Activated naive CD8-positive, alpha-beta T cell (primary cell): ENCODE measurements around the gene RFX2.
"Not testable (repeated sequence)": the region's sequence is repeated elsewhere in the genome, so short reads cannot be mapped to it uniquely, and the experiment has no call there.

Experiments
- H3K27ac Mint-ChIP-seq: one replicate; pipeline ENCODE4 v1.8.0; 2021; ENCODE audit warnings: mixed read lengths
- H3K27me3 Mint-ChIP-seq: one replicate; pipeline ENCODE4 v1.8.0; 2021; ENCODE audit warnings: mixed read lengths
- H3K36me3 Mint-ChIP-seq: one replicate; pipeline ENCODE4 v1.8.0; 2021; ENCODE audit warnings: mixed read lengths
- H3K4me1 Mint-ChIP-seq: one replicate; pipeline ENCODE4 v1.8.0; 2021; ENCODE audit warnings: low read depth, mixed read lengths
- H3K4me3 Mint-ChIP-seq: one replicate; pipeline ENCODE4 v1.8.0; 2021; ENCODE audit warnings: mild to moderate bottlenecking, mixed read lengths
- H3K9me3 Mint-ChIP-seq: one replicate; pipeline ENCODE4 v1.8.0; 2021; ENCODE audit warnings: low read depth, mixed read lengths

Gene RFX2

GRCh38 chr19:6115992-6116391 is 5.7 kb upstream of the RFX2 start:
- Mint-ChIP-seq H3K4me1 (peaks cover 4% of the 10 kb centered on the region), H3K27ac (no peak overlapping the region), H3K9me3 (peaks cover 4% of the 10 kb centered on the region), H3K27me3 (no peaks in the 10 kb centered on the region), H3K36me3 (peaks cover 2% of the 10 kb centered on the region), H3K4me3 (no peak overlapping the region)

GRCh38 chr19:6113616-6114188 is 3.4 kb upstream of the RFX2 start:
- peaks cover 15% of the 10 kb centered on the region for H3K4me1 Mint-ChIP-seq

GRCh38 chr19:6109947-6110346 is 353 bp downstream of the RFX2 start:
- H3K27ac Mint-ChIP-seq: peak overlapping the region; percentile 72
- no peaks in the 10 kb centered on the region for H3K27me3 Mint-ChIP-seq
- H3K4me3 Mint-ChIP-seq: peak overlapping the region; percentile 91
- H3K36me3 Mint-ChIP-seq: peaks cover 3% of the 10 kb centered on the region
- peaks cover 23% of the 10 kb centered on the region for H3K4me1 Mint-ChIP-seq
- H3K9me3 Mint-ChIP-seq: no peaks in the 10 kb centered on the region

More at GRCh38 chr19:6113616-6114188, 3.4 kb upstream of the RFX2 start:
- no peaks in the 10 kb centered on the region for H3K27me3 Mint-ChIP-seq
- H3K9me3 Mint-ChIP-seq: peaks cover under 1% of the 10 kb centered on the region
- peaks cover under 1% of the 10 kb centered on the region for H3K36me3 Mint-ChIP-seq
- no peak overlapping the region for H3K27ac Mint-ChIP-seq
- no peak overlapping the region for H3K4me3 Mint-ChIP-seq

- Mint-ChIP-seq H3K27ac (peak overlapping the region; percentile 77), H3K36me3 (peaks cover 3% of the 10 kb centered on the region), H3K4me3 (peak overlapping the region; percentile 91), H3K27me3 (no peaks in the 10 kb centered on the region), H3K9me3 (no peaks in the 10 kb centered on the region), H3K4me1 (peaks cover 23% of the 10 kb centered on the region)
Measured at GRCh38 chr19:6108721-6109633, 1.3 kb downstream of the RFX2 start.

GRCh38 chr19:6106643-6107294 is 3.5 kb downstream of the RFX2 start:
- H3K9me3 Mint-ChIP-seq, H3K27ac Mint-ChIP-seq, H3K4me3 Mint-ChIP-seq, H3K27me3 Mint-ChIP-seq, H3K36me3 Mint-ChIP-seq: not testable (repeated sequence)
- H3K4me1 Mint-ChIP-seq: peaks cover 26% of the 10 kb centered on the region

GRCh38 chr19:6105444-6105843 is 4.9 kb downstream of the RFX2 start:
- no peak overlapping the region for H3K27ac Mint-ChIP-seq
- H3K36me3 Mint-ChIP-seq: peaks cover 5% of the 10 kb centered on the region
- peaks cover 30% of the 10 kb centered on the region for H3K4me1 Mint-ChIP-seq
- H3K4me3 Mint-ChIP-seq: no peak overlapping the region
- H3K27me3 Mint-ChIP-seq: no peaks in the 10 kb centered on the region
- no peaks in the 10 kb centered on the region for H3K9me3 Mint-ChIP-seq

GRCh38 chr19:6103894-6104293 is 6.4 kb downstream of the RFX2 start:
- Mint-ChIP-seq H3K27ac (no peak overlapping the region), H3K27me3 (no peaks in the 10 kb centered on the region), H3K4me1 (peaks cover 28% of the 10 kb centered on the region), H3K4me3 (no peak overlapping the region), H3K36me3 (peaks cover 12% of the 10 kb centered on the region), H3K9me3 (no peaks in the 10 kb centered on the region)

- H3K27me3 Mint-ChIP-seq: no peaks in the 10 kb centered on the region
- H3K4me1 Mint-ChIP-seq: peaks cover 22% of the 10 kb centered on the region
- H3K9me3 Mint-ChIP-seq: no peaks in the 10 kb centered on the region
- H3K36me3 Mint-ChIP-seq: peaks cover 12% of the 10 kb centered on the region
- H3K4me3 Mint-ChIP-seq: no peak overlapping the region
- H3K27ac Mint-ChIP-seq: no peak overlapping the region
Measured at GRCh38 chr19:6103217-6103644, 7.1 kb downstream of the RFX2 start.

- H3K4me3 Mint-ChIP-seq: no peak overlapping the region
- no peak overlapping the region for H3K27ac Mint-ChIP-seq
- H3K36me3 Mint-ChIP-seq: peaks cover 12% of the 10 kb centered on the region
- H3K4me1 Mint-ChIP-seq: peaks cover 18% of the 10 kb centered on the region
- no peaks in the 10 kb centered on the region for H3K27me3 Mint-ChIP-seq
- no peaks in the 10 kb centered on the region for H3K9me3 Mint-ChIP-seq
Measured at GRCh38 chr19:6101991-6102390, 8.3 kb downstream of the RFX2 start.

- Mint-ChIP-seq H3K27ac (peak overlapping the region; percentile 28), H3K36me3 (peaks cover 12% of the 10 kb centered on the region), H3K9me3 (no peaks in the 10 kb centered on the region), H3K27me3 (no peaks in the 10 kb centered on the region), H3K4me1 (peaks cover 18% of the 10 kb centered on the region), H3K4me3 (no peak overlapping the region)
Measured at GRCh38 chr19:6101291-6101825, 8.9 kb downstream of the RFX2 start.

- Mint-ChIP-seq H3K27ac (peak overlapping the region; percentile 86), H3K9me3 (no peaks in the 10 kb centered on the region), H3K27me3 (no peaks in the 10 kb centered on the region), H3K4me3 (peak overlapping the region; percentile 63), H3K36me3 (peaks cover 12% of the 10 kb centered on the region), H3K4me1 (peaks cover 18% of the 10 kb centered on the region)
Measured at GRCh38 chr19:6100284-6100915, 9.9 kb downstream of the RFX2 start.

- Mint-ChIP-seq H3K4me3 (no peak overlapping the region), H3K9me3 (no peaks in the 10 kb centered on the region), H3K36me3 (peaks cover 9% of the 10 kb centered on the region), H3K4me1 (peaks cover 18% of the 10 kb centered on the region), H3K27me3 (no peaks in the 10 kb centered on the region), H3K27ac (peak overlapping the region; percentile 86)
Measured at GRCh38 chr19:6099599-6099998, 10.7 kb downstream of the RFX2 start.

- Mint-ChIP-seq H3K27ac (no peak overlapping the region), H3K36me3 (peaks cover 9% of the 10 kb centered on the region)
Measured at GRCh38 chr19:6099033-6099432, 11.3 kb downstream of the RFX2 start.

GRCh38 chr19:6098574-6098973 is 11.7 kb downstream of the RFX2 start:
- no peaks in the 10 kb centered on the region for H3K9me3 Mint-ChIP-seq
- peaks cover 9% of the 10 kb centered on the region for H3K36me3 Mint-ChIP-seq
- H3K4me1 Mint-ChIP-seq: peaks cover 18% of the 10 kb centered on the region
- no peak overlapping the region for H3K4me3 Mint-ChIP-seq
- H3K27me3 Mint-ChIP-seq: no peaks in the 10 kb centered on the region
- no peak overlapping the region for H3K27ac Mint-ChIP-seq

More at GRCh38 chr19:6099033-6099432, 11.3 kb downstream of the RFX2 start:
- H3K4me3 Mint-ChIP-seq: no peak overlapping the region
- H3K27me3 Mint-ChIP-seq: no peaks in the 10 kb centered on the region
- no peaks in the 10 kb centered on the region for H3K9me3 Mint-ChIP-seq
- peaks cover 18% of the 10 kb centered on the region for H3K4me1 Mint-ChIP-seq
